IPS-20b (cell line): ENCODE data around the gene EVA1A.

Source experiments
- H3K27ac ChIP-seq: one replicate; pipeline ENCODE4 v1.5.1; 2013; ENCODE audit warnings: low read length
- H3K27me3 ChIP-seq: 2 replicates; pipeline ENCODE4 v1.6.1; 2013; ENCODE audit warnings: mild to moderate bottlenecking, low read length, inconsistent platforms; ENCODE audit not compliant: insufficient read depth
- H3K36me3 ChIP-seq: 2 replicates; pipeline ENCODE4 v1.6.1; 2013; ENCODE audit warnings: low read depth, mild to moderate bottlenecking, inconsistent platforms, low read length, moderate library complexity; ENCODE audit not compliant: insufficient read depth
- H3K4me1 ChIP-seq: 2 replicates; pipeline ENCODE4 v1.6.1; 2013; ENCODE audit warnings: mild to moderate bottlenecking, control low read depth, inconsistent platforms, low read length, moderate library complexity; ENCODE audit not compliant: insufficient read depth
- H3K4me3 ChIP-seq: 2 replicates; pipeline ENCODE4 v1.5.1; 2013; ENCODE audit warnings: mild to moderate bottlenecking, low read length, inconsistent platforms
- H3K9ac ChIP-seq: 2 replicates; pipeline ENCODE4 v1.6.1; 2013; ENCODE audit warnings: low read depth, mild to moderate bottlenecking, inconsistent platforms, low read length, moderate library complexity
- H3K9me3 ChIP-seq: 2 replicates; pipeline ENCODE4 v1.6.1; 2013; ENCODE audit warnings: mild to moderate bottlenecking, low read depth, low read length, inconsistent platforms; ENCODE audit not compliant: insufficient read depth

EVA1A gene, protein sequence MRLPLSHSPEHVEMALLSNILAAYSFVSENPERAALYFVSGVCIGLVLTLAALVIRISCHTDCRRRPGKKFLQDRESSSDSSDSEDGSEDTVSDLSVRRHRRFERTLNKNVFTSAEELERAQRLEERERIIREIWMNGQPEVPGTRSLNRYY

GRCh38 chr2:75560768-75561565, at the start of gene EVA1A:
TSS of gene EVA1A (minus strand) at chr2:75560939. CDS start at chr2:75518140, 42,799 bp downstream.
- no peaks in the 10 kb centered on the region for H3K36me3 ChIP-seq
- H3K9me3 ChIP-seq, result no peaks in the 10 kb centered on the region
- H3K4me3 ChIP-seq, result peak within 1 kb of the TSS; percentile 81
- peaks cover 42% of the 10 kb centered on the region for H3K27me3 ChIP-seq
- no peak within 1 kb of the TSS for H3K27ac ChIP-seq
- peaks cover 7% of the 10 kb centered on the region for H3K4me1 ChIP-seq
- peak within 1 kb of the TSS; percentile 69 for H3K9ac ChIP-seq

DNA sequence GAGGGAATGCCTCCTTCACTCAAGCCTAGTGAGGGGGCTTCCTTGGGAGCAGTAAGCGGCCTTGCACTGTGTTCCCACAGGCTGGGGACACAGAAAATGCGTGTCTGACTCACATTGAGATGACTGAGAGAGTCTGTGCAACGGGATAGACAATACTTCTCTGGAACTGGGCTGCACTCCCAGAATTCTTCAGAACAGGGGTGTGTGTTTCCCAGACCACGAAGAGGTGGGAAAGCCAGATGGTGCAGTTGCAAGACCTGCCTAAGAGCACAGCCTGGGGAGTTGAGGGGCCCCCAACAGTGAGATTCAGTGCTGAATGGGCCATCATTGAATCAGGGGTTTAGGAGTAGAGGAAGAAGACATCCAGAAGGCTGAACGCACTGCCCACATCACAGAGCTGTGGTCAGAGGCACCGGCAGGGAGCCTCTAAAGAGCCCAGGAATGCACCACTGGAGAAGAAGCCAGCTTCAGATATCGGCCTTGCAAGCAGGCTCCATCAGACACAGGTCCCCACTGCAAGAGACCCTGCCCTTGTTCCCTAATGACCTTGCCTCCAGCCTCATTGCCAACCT, 49.3 kb upstream of the EVA1A start:
- no peaks in the 10 kb centered on the region for H3K36me3 ChIP-seq
- H3K27ac ChIP-seq, result no peak overlapping the region
- H3K27me3 ChIP-seq, result peaks cover 7% of the 10 kb centered on the region; the same call in 1 of the 2 replicates
- H3K9ac ChIP-seq, result no peak overlapping the region
- no peaks in the 10 kb centered on the region for H3K9me3 ChIP-seq
- no peak overlapping the region for H3K4me3 ChIP-seq
- 0 out of 2 replicates have a peak, but pooled peaks cover 6% of the 10 kb centered on the region for H3K4me1 ChIP-seq

- Histone ChIP-seq H3K9ac (no peak overlapping the region), H3K4me3 (peak overlapping the region; percentile 58; the same call in 1 of the 2 replicates), H3K27ac (no peak overlapping the region), H3K36me3 (no peaks in the 10 kb centered on the region), H3K4me1 (0 out of 2 replicates have a peak, but pooled peaks cover 6% of the 10 kb centered on the region), H3K9me3 (no peaks in the 10 kb centered on the region), H3K27me3 (peaks cover 7% of the 10 kb centered on the region; the same call in 1 of the 2 replicates)
These were observed 48.6 kb upstream of the EVA1A start for GRCh38 chr2:75609334-75609689.

GRCh38 chr2:75608684-75609333, 48.1 kb upstream of the EVA1A start:
- no peaks in the 10 kb centered on the region for H3K9me3 ChIP-seq
- no peak overlapping the region for H3K27ac ChIP-seq
- H3K4me3 ChIP-seq, result peak overlapping the region; percentile 58
- H3K9ac ChIP-seq, result peak overlapping the region; percentile 51; the same call in 1 of the 2 replicates
- no peaks in the 10 kb centered on the region for H3K36me3 ChIP-seq
- H3K4me1 ChIP-seq, result 0 out of 2 replicates have a peak, but pooled peaks cover 6% of the 10 kb centered on the region
- H3K27me3 ChIP-seq, result peaks cover 7% of the 10 kb centered on the region; the same call in 1 of the 2 replicates

DNA sequence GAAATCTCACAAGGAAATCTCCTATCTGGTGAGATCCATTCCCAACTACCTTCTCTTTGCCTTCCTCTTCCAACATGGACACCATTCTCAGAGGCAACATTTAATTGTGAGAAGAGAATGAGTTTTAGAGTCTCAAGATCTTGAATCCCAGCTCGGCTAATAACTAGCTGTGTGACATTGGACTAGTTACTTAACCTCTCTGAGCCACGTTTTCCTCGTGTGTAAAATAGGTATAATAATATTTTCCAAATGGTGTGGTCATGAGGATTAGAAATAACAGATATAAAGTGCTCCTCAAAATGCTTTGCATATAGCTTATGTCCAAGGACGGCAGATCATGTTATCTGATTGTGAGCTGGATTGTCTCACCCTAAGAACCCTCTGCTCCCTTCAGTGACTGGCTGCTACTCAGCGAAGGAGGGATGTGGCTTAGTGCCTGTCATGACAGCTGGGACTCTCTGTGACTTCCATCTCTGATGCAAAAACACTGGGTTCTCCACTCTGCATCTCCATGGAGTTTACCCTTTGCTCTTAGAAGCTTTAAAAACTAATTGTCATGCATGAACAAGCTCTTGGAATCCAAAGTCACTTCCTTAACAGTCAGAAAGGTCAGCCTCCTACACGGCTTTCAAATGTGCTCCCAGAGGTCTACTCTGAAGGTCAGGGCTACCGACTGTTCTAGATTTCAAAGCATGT, 47.4 kb upstream of the EVA1A start:
- H3K4me3 ChIP-seq, result peak overlapping the region; percentile 58; the same call in 1 of the 2 replicates
- no peak overlapping the region for H3K27ac ChIP-seq
- no peaks in the 10 kb centered on the region for H3K9me3 ChIP-seq
- peaks cover 7% of the 10 kb centered on the region; the same call in 1 of the 2 replicates for H3K27me3 ChIP-seq
- H3K4me1 ChIP-seq, result 0 out of 2 replicates have a peak, but pooled peaks cover 6% of the 10 kb centered on the region
- H3K9ac ChIP-seq, result peak overlapping the region; percentile 51; the same call in 1 of the 2 replicates
- H3K36me3 ChIP-seq, result no peaks in the 10 kb centered on the region

- H3K9me3 ChIP-seq, result no peaks in the 10 kb centered on the region
- H3K4me3 ChIP-seq, result no peak overlapping the region
- H3K27ac ChIP-seq, result no peak overlapping the region
- H3K9ac ChIP-seq, result no peak overlapping the region
- H3K36me3 ChIP-seq, result no peaks in the 10 kb centered on the region
- peaks cover 7% of the 10 kb centered on the region; the same call in 1 of the 2 replicates for H3K27me3 ChIP-seq
- 0 out of 2 replicates have a peak, but pooled peaks cover 6% of the 10 kb centered on the region for H3K4me1 ChIP-seq
These were observed 46.7 kb upstream of the EVA1A start for GRCh38 chr2:75607400-75607798.

DNA sequence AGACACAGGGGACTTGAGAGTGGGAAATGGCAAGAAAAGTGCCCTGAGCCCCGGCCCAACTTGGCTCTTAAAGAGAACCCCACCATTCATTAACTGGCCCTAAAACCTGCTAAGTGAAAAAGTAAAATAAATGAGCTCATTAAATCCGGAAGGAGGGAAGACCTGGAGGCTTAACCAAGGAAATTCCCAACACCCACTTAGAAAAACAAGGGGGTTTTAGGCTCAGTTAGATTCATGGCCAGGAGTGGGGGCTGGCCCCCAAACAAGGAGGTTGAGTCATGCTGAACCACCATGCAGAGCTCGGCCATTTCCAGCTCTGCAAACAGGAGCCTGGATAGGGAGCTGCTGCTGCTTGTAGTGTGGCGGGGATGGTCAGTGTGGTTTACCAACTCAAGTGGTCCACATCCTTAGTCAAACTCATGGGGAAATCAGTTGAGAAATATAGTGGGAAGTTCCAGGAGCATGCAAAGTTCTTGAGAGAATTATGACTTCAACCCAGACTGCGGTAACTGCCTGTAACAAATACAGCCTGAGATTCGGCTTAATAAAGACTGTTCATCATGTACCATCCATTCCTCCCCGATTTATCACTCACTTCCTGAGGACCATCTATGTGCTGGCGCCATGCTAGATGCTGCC, 46.1 kb upstream of the EVA1A start:
- no peak overlapping the region for H3K27ac ChIP-seq
- H3K4me1 ChIP-seq, result 0 out of 2 replicates have a peak, but pooled peaks cover 6% of the 10 kb centered on the region
- H3K27me3 ChIP-seq, result peaks cover 7% of the 10 kb centered on the region; the same call in 1 of the 2 replicates
- no peaks in the 10 kb centered on the region for H3K9me3 ChIP-seq
- H3K4me3 ChIP-seq, result no peak overlapping the region
- no peak overlapping the region for H3K9ac ChIP-seq
- no peaks in the 10 kb centered on the region for H3K36me3 ChIP-seq

DNA sequence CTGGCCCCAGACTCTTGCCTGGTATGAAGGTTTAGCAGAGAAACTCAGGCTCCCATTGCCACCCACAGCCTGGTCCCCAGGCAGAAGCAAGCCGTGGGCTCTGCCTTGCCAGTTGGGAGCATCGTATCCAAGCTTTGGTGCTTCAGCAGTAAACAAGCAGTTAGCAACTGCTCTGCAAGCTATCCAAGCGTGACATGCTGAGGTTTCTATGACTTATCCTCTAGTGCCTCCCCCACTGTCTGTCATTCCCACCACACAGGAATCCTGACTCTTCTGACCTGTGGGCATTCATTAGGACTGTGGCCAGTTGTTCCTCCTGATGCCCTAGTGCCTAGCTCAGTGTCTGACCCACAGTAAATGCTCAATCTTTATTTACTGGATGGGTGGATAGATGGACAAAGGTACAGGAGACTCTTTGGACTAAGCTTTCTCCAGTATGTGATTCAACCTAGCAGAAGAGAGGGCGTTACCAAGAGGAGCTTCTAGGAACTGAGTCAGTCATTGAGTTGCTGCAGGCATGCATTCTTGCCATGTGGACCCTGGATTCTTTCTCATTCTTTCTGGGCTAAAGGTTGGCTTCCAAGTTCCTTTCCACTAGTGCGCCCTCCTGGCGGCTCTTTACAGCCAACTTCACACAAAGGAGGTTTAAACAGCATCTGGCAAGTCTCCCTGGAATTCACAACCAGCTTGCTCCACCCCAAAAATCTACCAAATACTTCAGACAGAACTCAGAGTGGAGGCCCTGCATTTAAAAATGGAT, 45.2 kb upstream of the EVA1A start:
- H3K4me1 ChIP-seq, result 0 out of 2 replicates have a peak, but pooled peaks cover 6% of the 10 kb centered on the region
- no peak overlapping the region for H3K9ac ChIP-seq
- H3K9me3 ChIP-seq, result no peaks in the 10 kb centered on the region
- H3K27me3 ChIP-seq, result peaks cover 7% of the 10 kb centered on the region; the same call in 1 of the 2 replicates
- H3K36me3 ChIP-seq, result no peaks in the 10 kb centered on the region
- no peak overlapping the region for H3K4me3 ChIP-seq
- H3K27ac ChIP-seq, result no peak overlapping the region

- Histone ChIP-seq H3K9me3 (no peaks in the 10 kb centered on the region), H3K27ac (no peak overlapping the region), H3K36me3 (no peaks in the 10 kb centered on the region), H3K9ac (no peak overlapping the region), H3K27me3 (no peaks in the 10 kb centered on the region), H3K4me3 (no peak overlapping the region), H3K4me1 (0 out of 2 replicates have a peak, but pooled peaks cover 6% of the 10 kb centered on the region)
These were observed 43.7 kb upstream of the EVA1A start for GRCh38 chr2:75604484-75604883.

DNA sequence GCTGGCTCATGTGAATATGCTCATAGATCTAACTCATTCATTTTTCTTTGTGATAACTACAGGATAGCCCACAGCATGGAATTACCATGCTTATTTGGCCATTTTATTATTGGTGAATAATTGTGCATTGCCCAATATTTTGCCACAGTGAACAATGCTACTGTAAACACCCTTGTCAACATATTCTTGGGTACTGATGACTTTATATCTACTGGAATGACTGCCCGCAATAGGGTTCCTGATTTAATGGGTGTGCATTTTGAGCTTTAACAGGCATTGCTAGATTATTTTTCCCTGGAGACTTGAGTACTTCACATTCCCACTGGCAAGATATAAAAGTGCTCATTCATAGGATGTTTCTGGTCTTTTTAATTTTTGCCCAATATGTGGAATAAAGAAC, 42.7 kb upstream of the EVA1A start:
- Histone ChIP-seq H3K4me3 (no peak overlapping the region), H3K4me1 (0 out of 2 replicates have a peak, but pooled peaks cover 3% of the 10 kb centered on the region), H3K36me3 (no peaks in the 10 kb centered on the region), H3K9ac (no peak overlapping the region), H3K9me3 (no peaks in the 10 kb centered on the region), H3K27me3 (no peaks in the 10 kb centered on the region), H3K27ac (no peak overlapping the region)
